ENCODE data around the gene ADAM22.

DNA sequence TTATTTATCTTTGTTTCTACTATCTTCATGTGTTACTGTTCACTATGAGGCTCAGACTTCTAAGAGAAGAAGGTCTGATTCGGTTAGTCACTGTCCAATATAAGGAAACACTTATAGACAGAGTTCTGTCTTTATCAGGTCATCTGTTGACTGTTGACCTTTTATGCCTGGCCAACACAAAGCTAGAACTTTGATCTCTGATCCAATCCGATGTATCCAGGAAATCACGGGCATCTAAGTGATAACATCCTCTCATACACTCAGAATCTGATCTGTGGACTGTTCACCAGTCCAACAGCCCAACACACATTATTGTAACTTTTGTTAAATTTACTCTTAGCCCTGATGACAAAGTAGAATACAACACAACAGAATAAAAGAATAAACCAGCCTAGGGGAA is 171.2 kb downstream of the ADAM22 start:
- TF ChIP-seq, protein P1, sequence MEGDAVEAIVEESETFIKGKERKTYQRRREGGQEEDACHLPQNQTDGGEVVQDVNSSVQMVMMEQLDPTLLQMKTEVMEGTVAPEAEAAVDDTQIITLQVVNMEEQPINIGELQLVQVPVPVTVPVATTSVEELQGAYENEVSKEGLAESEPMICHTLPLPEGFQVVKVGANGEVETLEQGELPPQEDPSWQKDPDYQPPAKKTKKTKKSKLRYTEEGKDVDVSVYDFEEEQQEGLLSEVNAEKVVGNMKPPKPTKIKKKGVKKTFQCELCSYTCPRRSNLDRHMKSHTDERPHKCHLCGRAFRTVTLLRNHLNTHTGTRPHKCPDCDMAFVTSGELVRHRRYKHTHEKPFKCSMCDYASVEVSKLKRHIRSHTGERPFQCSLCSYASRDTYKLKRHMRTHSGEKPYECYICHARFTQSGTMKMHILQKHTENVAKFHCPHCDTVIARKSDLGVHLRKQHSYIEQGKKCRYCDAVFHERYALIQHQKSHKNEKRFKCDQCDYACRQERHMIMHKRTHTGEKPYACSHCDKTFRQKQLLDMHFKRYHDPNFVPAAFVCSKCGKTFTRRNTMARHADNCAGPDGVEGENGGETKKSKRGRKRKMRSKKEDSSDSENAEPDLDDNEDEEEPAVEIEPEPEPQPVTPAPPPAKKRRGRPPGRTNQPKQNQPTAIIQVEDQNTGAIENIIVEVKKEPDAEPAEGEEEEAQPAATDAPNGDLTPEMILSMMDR (IDR thresholded peaks at IDR 0.05; ENCODE audit: poor library complexity), result no peak
- TF ChIP-seq EZH2phosphoT487 (IDR thresholded peaks at IDR 0.05; ENCODE audit: low read depth, severe bottlenecking, unreplicated experiment) (no peak), EZH2 (IDR thresholded peaks at IDR 0.05; ENCODE audit: borderline replicate concordance) (no peak)

All from hepatocyte (in vitro differentiated cells).